ENCODE data around the gene TNPO1. TPM values are rescaled to one million over a fixed set of nuclear protein-coding genes. Genes with fewer than 3 reads are reported as not detected.

Gene TNPO1
- total and polyA plus RNA-seq, 2 donors (not counting 1 experiment from before 2014, with no cell fraction given), result 93.7 to 226 TPM

GRCh38 chr5:72947498-72947897 is 131.0 kb downstream of the TNPO1 start:
- H3K4me1 ChIP-seq (ENCODE audit: control insufficient read depth, extremely low read depth, insufficient read depth, low read length), result peaks cover 10% of the 10 kb centered on the region

GRCh38 chr5:72949481-72949880 is 133.0 kb downstream of the TNPO1 start:
- no peak overlapping the region for H2AFZ ChIP-seq (ENCODE audit: low read length)
- no peak overlapping the region for H3K4me3 ChIP-seq (replicated peaks in 1 of 4; ENCODE audit: control extremely low read depth in 1 of 4, insufficient read depth in 1 of 4, low read depth in 3 of 4, low read length in 4 of 4)
- H3K79me2 ChIP-seq (ENCODE audit: control insufficient read depth, insufficient read depth, low read length), result no peaks in the 10 kb centered on the region
- no peak for TF ChIP-seq CTCF (conservative IDR thresholded peaks at IDR 0.05 in 1 of 2, IDR thresholded peaks at IDR 0.05 in 1 of 2; ENCODE audit: low read depth in 1 of 2, low read length in 2 of 2)
- TF ChIP-seq EZH2 (IDR thresholded peaks at IDR 0.05; ENCODE audit: low read length, missing control alignments), result no peak
- H3K27me3 ChIP-seq (ENCODE audit: control insufficient read depth, insufficient read depth, low read length), result no peaks in the 10 kb centered on the region
- H3K4me2 ChIP-seq (ENCODE audit: extremely low read depth, insufficient read depth, low read length), result no peak overlapping the region
- no peak for DNase-seq (ENCODE audit: low read depth in 2 of 2)
- H3K27ac ChIP-seq (ENCODE audit: insufficient read depth, low read length), result no peak overlapping the region
- peaks cover 10% of the 10 kb centered on the region for H3K4me1 ChIP-seq (ENCODE audit: control insufficient read depth, extremely low read depth, insufficient read depth, low read length)
- no peak overlapping the region for H3K9ac ChIP-seq (ENCODE audit: insufficient read depth, low read length)
- no peaks in the 10 kb centered on the region for H4K20me1 ChIP-seq (ENCODE audit: control insufficient read depth, extremely low read depth, insufficient read depth, low read length)
- no peaks in the 10 kb centered on the region for H3K9me3 ChIP-seq (ENCODE audit: control insufficient read depth, insufficient read depth, low read depth, low read length)
- H3K36me3 ChIP-seq (ENCODE audit: control insufficient read depth, insufficient read depth, low read length), result no peaks in the 10 kb centered on the region

More at GRCh38 chr5:72947498-72947897, 131.0 kb downstream of the TNPO1 start:
- H3K79me2 ChIP-seq (ENCODE audit: control insufficient read depth, insufficient read depth, low read length), result no peaks in the 10 kb centered on the region
- H3K36me3 ChIP-seq (ENCODE audit: control insufficient read depth, insufficient read depth, low read length), result no peaks in the 10 kb centered on the region
- no peak overlapping the region for H3K27ac ChIP-seq (ENCODE audit: insufficient read depth, low read length)
- H4K20me1 ChIP-seq (ENCODE audit: control insufficient read depth, extremely low read depth, insufficient read depth, low read length), result no peaks in the 10 kb centered on the region
- TF ChIP-seq EZH2 (IDR thresholded peaks at IDR 0.05; ENCODE audit: low read length, missing control alignments) (no peak), CTCF (conservative IDR thresholded peaks at IDR 0.05 in 1 of 2, IDR thresholded peaks at IDR 0.05 in 1 of 2; ENCODE audit: low read depth in 1 of 2, low read length in 2 of 2) (no peak)
- no peaks in the 10 kb centered on the region for H3K9me3 ChIP-seq (ENCODE audit: control insufficient read depth, insufficient read depth, low read depth, low read length)
- H3K4me2 ChIP-seq (ENCODE audit: extremely low read depth, insufficient read depth, low read length), result no peak overlapping the region
- no peak for DNase-seq (ENCODE audit: low read depth in 2 of 2)
- H3K27me3 ChIP-seq (ENCODE audit: control insufficient read depth, insufficient read depth, low read length), result no peaks in the 10 kb centered on the region
- no peak overlapping the region for H3K9ac ChIP-seq (ENCODE audit: insufficient read depth, low read length)
- no peak overlapping the region for H3K4me3 ChIP-seq (replicated peaks in 1 of 4; ENCODE audit: control extremely low read depth in 1 of 4, insufficient read depth in 1 of 4, low read depth in 3 of 4, low read length in 4 of 4)
- H2AFZ ChIP-seq (ENCODE audit: low read length), result no peak overlapping the region

GRCh38 chr5:72951671-72952468 is 135.4 kb downstream of the TNPO1 start:
- Histone ChIP-seq H3K27ac (ENCODE audit: insufficient read depth, low read length) (no peak overlapping the region), H3K79me2 (ENCODE audit: control insufficient read depth, insufficient read depth, low read length) (peaks cover 5% of the 10 kb centered on the region), H2AFZ (ENCODE audit: low read length) (peak overlapping the region; percentile 45), H3K4me1 (ENCODE audit: control insufficient read depth, extremely low read depth, insufficient read depth, low read length) (peaks cover 11% of the 10 kb centered on the region), H4K20me1 (ENCODE audit: control insufficient read depth, extremely low read depth, insufficient read depth, low read length) (no peaks in the 10 kb centered on the region), H3K9me3 (ENCODE audit: control insufficient read depth, insufficient read depth, low read depth, low read length) (no peaks in the 10 kb centered on the region), H3K27me3 (ENCODE audit: control insufficient read depth, insufficient read depth, low read length) (no peaks in the 10 kb centered on the region), H3K4me3 (replicated peaks in 1 of 4; ENCODE audit: control extremely low read depth in 1 of 4, insufficient read depth in 1 of 4, low read depth in 3 of 4, low read length in 4 of 4) (no peak overlapping the region), H3K36me3 (ENCODE audit: control insufficient read depth, insufficient read depth, low read length) (no peaks in the 10 kb centered on the region), H3K4me2 (ENCODE audit: extremely low read depth, insufficient read depth, low read length) (peak overlapping the region; percentile 39), H3K9ac (ENCODE audit: insufficient read depth, low read length) (no peak overlapping the region)
- TF ChIP-seq EZH2 (IDR thresholded peaks at IDR 0.05; ENCODE audit: low read length, missing control alignments) (no peak), CTCF (conservative IDR thresholded peaks at IDR 0.05 in 1 of 2, IDR thresholded peaks at IDR 0.05 in 1 of 2; ENCODE audit: low read depth in 1 of 2, low read length in 2 of 2) (no peak)
- peak; percentile 73 to 74 for DNase-seq (ENCODE audit: low read depth in 2 of 2)
